DND-41 (cell line): Measurements from ENCODE around the gene C16orf78.

Source experiments
- ATAC-seq: fragments of 200-7000 bp; cut with Tn5 transposase; 3 replicates; pipeline ENCODE4 v1.9.1; 2021; ENCODE audit warnings: low read depth; ENCODE audit not compliant: insufficient read depth
- DNase-seq: peaks from one replicate; pipeline ENCODE4 v3.0.0-alpha.2; 2020
- H2AFZ ChIP-seq: 2 replicates; pipeline ENCODE4 v1.6.0; 2012; ENCODE audit warnings: low read depth, low read length
- H3K27ac ChIP-seq: 2 replicates; pipeline ENCODE4 v1.5.1; 2012; ENCODE audit warnings: low read length, inconsistent platforms
- H3K27me3 ChIP-seq: fragments of 200-600 bp; sonication (generic); 2 replicates; pipeline ENCODE4 v1.6.0; 2012; ENCODE audit warnings: low read length, mild to moderate bottlenecking, inconsistent platforms; ENCODE audit not compliant: insufficient read depth, poor library complexity
- H3K36me3 ChIP-seq: 2 replicates; pipeline ENCODE4 v1.5.1; 2012; ENCODE audit warnings: low read length, inconsistent platforms; ENCODE audit not compliant: insufficient read depth
- H3K4me1 ChIP-seq: 2 replicates; pipeline ENCODE4 v1.5.1; 2012; ENCODE audit warnings: mild to moderate bottlenecking, low read length; ENCODE audit not compliant: insufficient read depth
- H3K4me2 ChIP-seq: 2 replicates; pipeline ENCODE4 v1.6.0; 2012; ENCODE audit warnings: mild to moderate bottlenecking, moderate library complexity, low read length, inconsistent platforms; ENCODE audit not compliant: insufficient read depth
- H3K4me3 ChIP-seq, 2 experiments: fragments of 200-600 bp in 1 of 2; shearing (Covaris generic) in 1 of 2; 2 replicates each; pipeline ENCODE4 v1.5.1; 2012 to 2016; ENCODE audit warnings: inconsistent platforms in 2 of 2, low read length in 2 of 2, mild to moderate bottlenecking in 2 of 2, low read depth in 1 of 2, moderate library complexity in 1 of 2
- H3K79me2 ChIP-seq: 2 replicates; pipeline ENCODE4 v1.6.0; 2012; ENCODE audit warnings: low read length, inconsistent platforms; ENCODE audit not compliant: insufficient read depth
- H3K9ac ChIP-seq: 2 replicates; pipeline ENCODE4 v1.6.0; 2012; ENCODE audit warnings: low read depth, mild to moderate bottlenecking, inconsistent platforms, low read length, moderate library complexity
- H3K9me3 ChIP-seq: 2 replicates; pipeline ENCODE4 v1.5.1; 2012; ENCODE audit warnings: low read length, moderate library complexity, mild to moderate bottlenecking, inconsistent platforms; ENCODE audit not compliant: insufficient read depth, severe bottlenecking
- H4K20me1 ChIP-seq: 2 replicates; pipeline ENCODE4 v1.6.0; 2012; ENCODE audit warnings: low read length; ENCODE audit not compliant: insufficient read depth
- CTCF ChIP-seq: IDR thresholded peaks from 2 replicates; pipeline ENCODE4 v1.5.1; 2012; ENCODE audit warnings: borderline replicate concordance, low read length, moderate library complexity, mild to moderate bottlenecking; ENCODE audit not compliant: poor library complexity, severe bottlenecking; ENCODE audit errors: extremely low read depth
- EZH2 ChIP-seq: IDR thresholded peaks from 3 replicates; pipeline ENCODE4 v1.6.1; 2012; ENCODE audit warnings: borderline replicate concordance, low read depth, mild to moderate bottlenecking, moderate library complexity, low read length, inconsistent platforms; ENCODE audit not compliant: severe bottlenecking

C16orf78 gene

GRCh38 chr16:49441366-49441780 lies 67.8 kb downstream of the C16orf78 start:
- no peaks in the 10 kb centered on the region for H3K27me3 ChIP-seq
- H3K4me2 ChIP-seq = peak overlapping the region; percentile 69
- H3K4me1 ChIP-seq = peaks cover 52% of the 10 kb centered on the region
- peak; percentile 89 for TF ChIP-seq CTCF
- no peak for TF ChIP-seq EZH2
- H3K9ac ChIP-seq = peak overlapping the region; percentile 64
- peak overlapping the region; percentile 99 for H3K27ac ChIP-seq
- no peaks in the 10 kb centered on the region for H4K20me1 ChIP-seq
- no peaks in the 10 kb centered on the region for H3K79me2 ChIP-seq
- peak overlapping the region; percentile 70 for H2AFZ ChIP-seq
- H3K9me3 ChIP-seq = no peaks in the 10 kb centered on the region
- peak; percentile 99 for ATAC-seq
- peak; percentile 97 for DNase-seq
- no peaks in the 10 kb centered on the region for H3K36me3 ChIP-seq
- peak overlapping the region in 1 of 2 experiments; percentile 57; a peak in 2 of 4 replicates for H3K4me3 ChIP-seq

GRCh38 chr16:49442805-49443204 lies 69.2 kb downstream of the C16orf78 start:
- no peak overlapping the region for H3K4me3 ChIP-seq
- TF ChIP-seq CTCF (no peak), EZH2 (no peak)
- peaks cover 52% of the 10 kb centered on the region for H3K4me1 ChIP-seq
- no peaks in the 10 kb centered on the region for H3K27me3 ChIP-seq
- H2AFZ ChIP-seq = peak overlapping the region; percentile 57; the same call in 1 of the 2 replicates
- peak overlapping the region; percentile 99 for H3K27ac ChIP-seq
- no peaks in the 10 kb centered on the region for H3K79me2 ChIP-seq
- H3K9ac ChIP-seq = peak overlapping the region; percentile 64
- H4K20me1 ChIP-seq = no peaks in the 10 kb centered on the region
- no peak for ATAC-seq
- peak; percentile 33 for DNase-seq
- H3K4me2 ChIP-seq = 0 out of 2 replicates have a peak overlapping the region, but pooled peaks have one; percentile 4
- no peaks in the 10 kb centered on the region for H3K36me3 ChIP-seq
- H3K9me3 ChIP-seq = no peaks in the 10 kb centered on the region

- Histone ChIP-seq H3K27ac (peak overlapping the region; percentile 56; the same call in 1 of the 2 replicates), H4K20me1 (no peaks in the 10 kb centered on the region), H2AFZ (no peak overlapping the region), H3K4me2 (no peak overlapping the region), H3K9me3 (no peaks in the 10 kb centered on the region), H3K36me3 (no peaks in the 10 kb centered on the region), H3K4me1 (peaks cover 52% of the 10 kb centered on the region), H3K4me3 (no peak overlapping the region), H3K9ac (no peak overlapping the region), H3K27me3 (no peaks in the 10 kb centered on the region), H3K79me2 (no peaks in the 10 kb centered on the region)
- DNase-seq = no peak
- ATAC-seq = no peak
- TF ChIP-seq CTCF = no peak
- no peak for TF ChIP-seq EZH2
Observed at GRCh38 chr16:49443576-49443975, 70.0 kb downstream of the C16orf78 start.
